Inflammatory macrophage (primary cell): ENCODE measurements around the gene PCDHA11.
"Not testable (repeated sequence)": the region's sequence is repeated elsewhere in the genome, so short reads cannot be mapped to it uniquely, and the experiment has no call there.

Experiments
- DNase-seq, 2 donors: peaks; one replicate each; pipeline ENCODE4 v3.0.0-alpha.2; 2020 to 2022
- total RNA-seq, 18 experiments: gene quantifications; one replicate each; lab custom pipeline; 2026; ENCODE audit warnings: mixed read lengths in 6 of 18, inconsistent platforms in 2 of 18; lab: John Stamatoyannopoulos, UW

The PCDHA11 gene
- 0 to 0.08 (median 0) reads per million in 18 experiments for total RNA-seq

GRCh38 chr5:140868721-140869554 lies at the start of gene PCDHA11:
PCDHA11 (plus strand) TSS chr5:140868957; CDS start chr5:140869104, 147 bp downstream.
- no peak for DNase-seq

- peak; percentile 22 to 24 for DNase-seq
Observed at GRCh38 chr5:140821375-140822280, 47.1 kb upstream of the PCDHA11 start, which contains the start of gene PCDHA5. PCDHA5 (plus strand) TSS chr5:140821613.

- no peak for DNase-seq
Observed at GRCh38 chr5:140822281-140822629, 46.5 kb upstream of the PCDHA11 start.

- not testable (repeated sequence) for DNase-seq
Observed at GRCh38 chr5:140822969-140823368, 45.8 kb upstream of the PCDHA11 start.

- DNase-seq, result no peak
Observed at GRCh38 chr5:140823475-140823874, 45.3 kb upstream of the PCDHA11 start.

GRCh38 chr5:140827704-140828361 lies 40.9 kb upstream of the PCDHA11 start, which contains the start of gene PCDHA6:
PCDHA6 (plus strand) TSS chr5:140827960; CDS start chr5:140828092, 132 bp downstream.
- no peak for DNase-seq

- no peak for DNase-seq
Observed at GRCh38 chr5:140828362-140828737, 40.4 kb upstream of the PCDHA11 start.

GRCh38 chr5:140829511-140830501 lies 39.0 kb upstream of the PCDHA11 start:
- not testable (repeated sequence) for DNase-seq

GRCh38 chr5:140833993-140834392 lies 34.8 kb upstream of the PCDHA11 start, which contains the start of gene PCDHA7:
PCDHA7 (plus strand) TSS chr5:140834269; CDS start chr5:140834384, 115 bp downstream.
- no peak for DNase-seq

GRCh38 chr5:140834439-140835008 lies 34.2 kb upstream of the PCDHA11 start:
- DNase-seq, result not testable (repeated sequence)

GRCh38 chr5:140835622-140836510 lies 32.9 kb upstream of the PCDHA11 start:
- no peak for DNase-seq

- DNase-seq, result peak in 1 of 2 donors; percentile 2
Observed at GRCh38 chr5:140840978-140841962, 27.5 kb upstream of the PCDHA11 start, which contains the start of gene PCDHA8. PCDHA8 (plus strand) TSS chr5:140841187; CDS start chr5:140841322, 135 bp downstream.

- DNase-seq, result no peak
Observed at GRCh38 chr5:140842798-140843733, 25.7 kb upstream of the PCDHA11 start.

- DNase-seq, result not testable (repeated sequence)
Observed at GRCh38 chr5:140848139-140849102, 20.3 kb upstream of the PCDHA11 start, which contains the start of gene PCDHA9. PCDHA9 (plus strand) TSS chr5:140848382; CDS start chr5:140848496, 114 bp downstream.

- DNase-seq, result not testable (repeated sequence)
Observed at GRCh38 chr5:140849831-140850634, 18.7 kb upstream of the PCDHA11 start.
